Hepatocyte (in vitro differentiated cells): ENCODE measurements around the gene PLTP.

ENCODE experiments used
- EZH2phosphoT487 ChIP-seq: fragments of 200-600 bp; sonication (generic); IDR thresholded peaks from one replicate; pipeline ENCODE4 v1.6.1; 2018; ENCODE audit warnings: antibody characterized with exemption, mild to moderate bottlenecking, low read depth, moderate library complexity; ENCODE audit not compliant: unreplicated experiment, severe bottlenecking
- TF ChIP-seq, protein P1 (sequence below): fragments of 200-600 bp; sonication (generic); IDR thresholded peaks from 2 replicates; pipeline ENCODE4 v1.5.1; 2016; ENCODE audit warnings: antibody characterized with exemption, mild to moderate bottlenecking; ENCODE audit not compliant: poor library complexity

DNA sequence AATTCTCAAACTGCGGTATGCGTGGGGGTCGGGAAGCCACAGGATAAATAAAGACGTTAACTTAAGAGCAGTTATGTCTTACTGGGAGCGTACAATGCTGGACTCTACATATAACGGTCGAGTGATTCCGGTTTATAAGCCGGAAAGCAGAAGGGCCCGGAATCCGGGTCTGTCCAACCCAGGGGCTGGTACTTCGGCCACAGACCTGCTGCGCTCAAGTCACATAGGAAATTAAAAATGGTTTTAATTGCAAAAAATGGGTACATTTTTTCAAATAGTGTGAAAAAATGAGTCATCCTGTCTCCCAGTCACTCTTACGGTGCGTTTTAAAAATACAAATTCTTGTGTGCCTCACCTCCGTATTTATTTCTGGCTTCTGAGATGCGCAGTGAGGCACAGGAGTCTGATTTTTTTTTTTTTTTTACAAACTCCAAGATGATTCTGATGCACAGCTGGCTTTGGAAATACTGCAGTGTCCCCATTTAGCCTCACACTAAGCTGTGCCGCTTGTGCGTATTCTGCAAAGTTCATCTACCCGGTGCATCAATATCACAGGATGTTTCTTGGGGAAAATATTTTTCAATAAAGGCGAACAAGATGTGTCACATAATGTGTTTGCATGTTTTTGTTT lies 23.6 kb upstream of the PLTP start:
- TF ChIP-seq, protein P1, sequence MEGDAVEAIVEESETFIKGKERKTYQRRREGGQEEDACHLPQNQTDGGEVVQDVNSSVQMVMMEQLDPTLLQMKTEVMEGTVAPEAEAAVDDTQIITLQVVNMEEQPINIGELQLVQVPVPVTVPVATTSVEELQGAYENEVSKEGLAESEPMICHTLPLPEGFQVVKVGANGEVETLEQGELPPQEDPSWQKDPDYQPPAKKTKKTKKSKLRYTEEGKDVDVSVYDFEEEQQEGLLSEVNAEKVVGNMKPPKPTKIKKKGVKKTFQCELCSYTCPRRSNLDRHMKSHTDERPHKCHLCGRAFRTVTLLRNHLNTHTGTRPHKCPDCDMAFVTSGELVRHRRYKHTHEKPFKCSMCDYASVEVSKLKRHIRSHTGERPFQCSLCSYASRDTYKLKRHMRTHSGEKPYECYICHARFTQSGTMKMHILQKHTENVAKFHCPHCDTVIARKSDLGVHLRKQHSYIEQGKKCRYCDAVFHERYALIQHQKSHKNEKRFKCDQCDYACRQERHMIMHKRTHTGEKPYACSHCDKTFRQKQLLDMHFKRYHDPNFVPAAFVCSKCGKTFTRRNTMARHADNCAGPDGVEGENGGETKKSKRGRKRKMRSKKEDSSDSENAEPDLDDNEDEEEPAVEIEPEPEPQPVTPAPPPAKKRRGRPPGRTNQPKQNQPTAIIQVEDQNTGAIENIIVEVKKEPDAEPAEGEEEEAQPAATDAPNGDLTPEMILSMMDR, result no peak
- TF ChIP-seq EZH2phosphoT487, result no peak
